Progenitor cell of endocrine pancreas (in vitro differentiated cells): ENCODE results near the gene FAM83B. TPM values are rescaled to one million over a fixed set of nuclear protein-coding genes. Genes with fewer than 3 reads are reported as not detected.

Experiments used
- DNase-seq: peaks from one replicate; pipeline ENCODE4 v3.0.0; 2021; ENCODE audit warnings: low spot score; ENCODE audit not compliant: unreplicated experiment
- H3K27ac Mint-ChIP-seq: 2 replicates; pipeline ENCODE4 v1.8.0; 2021; ENCODE audit warnings: mild to moderate bottlenecking, moderate library complexity, mixed read lengths
- H3K27me3 Mint-ChIP-seq: 2 replicates; pipeline ENCODE4 v1.8.0; 2021; ENCODE audit warnings: mixed read lengths
- H3K36me3 Mint-ChIP-seq: 2 replicates; pipeline ENCODE4 v1.8.0; 2022; ENCODE audit warnings: mixed read lengths; ENCODE audit not compliant: insufficient read depth
- H3K4me1 Mint-ChIP-seq: 2 replicates; pipeline ENCODE4 v1.8.0; 2021; ENCODE audit warnings: low read depth, mixed read lengths
- H3K4me3 Mint-ChIP-seq: 2 replicates; pipeline ENCODE4 v1.8.0; 2021; ENCODE audit warnings: low read depth, mild to moderate bottlenecking, moderate library complexity, mixed read lengths
- H3K9me3 Mint-ChIP-seq: 2 replicates; pipeline ENCODE4 v1.8.0; 2021; ENCODE audit warnings: low read depth, mixed read lengths
- CTCF ChIP-seq: fragments of 200-600 bp; sonication (generic); IDR thresholded peaks from one replicate; pipeline ENCODE4 v1.5.0; 2021; ENCODE audit warnings: antibody characterized with exemption, mild to moderate bottlenecking; ENCODE audit not compliant: unreplicated experiment
- total RNA-seq: library from RNA; stranded (reverse); gene quantifications from 2 replicates; pipeline ENCODE4 v1.2.1, GENCODE V29; 2021

The FAM83B gene
- total RNA-seq, 1 donor from 2014 or later: 17.4 TPM

- Mint-ChIP-seq H3K4me1 (peaks cover 12% of the 10 kb centered on the region), H3K36me3 (peaks cover 1% of the 10 kb centered on the region), H3K9me3 (peaks cover 3% of the 10 kb centered on the region), H3K27me3 (no peaks in the 10 kb centered on the region), H3K27ac (no peak overlapping the region), H3K4me3 (no peak overlapping the region)
- TF ChIP-seq CTCF: no peak
- no peak for DNase-seq
Observed at GRCh38 chr6:54874349-54875048, 27.9 kb downstream of the FAM83B start.

GRCh38 chr6:54875539-54875938, 29.0 kb downstream of the FAM83B start:
- no peak overlapping the region for H3K4me3 Mint-ChIP-seq
- no peak for TF ChIP-seq CTCF

GRCh38 chr6:54876365-54876764, 29.8 kb downstream of the FAM83B start:
- peaks cover 3% of the 10 kb centered on the region for H3K9me3 Mint-ChIP-seq
- peaks cover 1% of the 10 kb centered on the region for H3K36me3 Mint-ChIP-seq
- H3K4me1 Mint-ChIP-seq: peaks cover 12% of the 10 kb centered on the region
- no peaks in the 10 kb centered on the region for H3K27me3 Mint-ChIP-seq
- TF ChIP-seq CTCF: no peak
- DNase-seq: no peak
- no peak overlapping the region for H3K4me3 Mint-ChIP-seq
- no peak overlapping the region for H3K27ac Mint-ChIP-seq

More at GRCh38 chr6:54875539-54875938, 29.0 kb downstream of the FAM83B start:
- peaks cover 3% of the 10 kb centered on the region for H3K9me3 Mint-ChIP-seq
- H3K4me1 Mint-ChIP-seq: peaks cover 12% of the 10 kb centered on the region
- DNase-seq: no peak
- no peaks in the 10 kb centered on the region for H3K27me3 Mint-ChIP-seq
- peak overlapping the region; percentile 1 for H3K27ac Mint-ChIP-seq
- peaks cover 1% of the 10 kb centered on the region for H3K36me3 Mint-ChIP-seq

- H3K4me1 Mint-ChIP-seq: peaks cover 12% of the 10 kb centered on the region
- H3K4me3 Mint-ChIP-seq: no peak overlapping the region
Observed at GRCh38 chr6:54876871-54877270, 30.3 kb downstream of the FAM83B start.

GRCh38 chr6:54877713-54878317, 31.2 kb downstream of the FAM83B start:
- no peak for DNase-seq
- Mint-ChIP-seq H3K4me1 (peaks cover 12% of the 10 kb centered on the region), H3K27me3 (no peaks in the 10 kb centered on the region), H3K36me3 (peaks cover 3% of the 10 kb centered on the region), H3K27ac (no peak overlapping the region), H3K4me3 (no peak overlapping the region), H3K9me3 (peaks cover 3% of the 10 kb centered on the region)
- TF ChIP-seq CTCF: no peak

More at GRCh38 chr6:54876871-54877270, 30.3 kb downstream of the FAM83B start:
- no peak overlapping the region for H3K27ac Mint-ChIP-seq
- no peak for DNase-seq
- TF ChIP-seq CTCF: no peak
- peaks cover 3% of the 10 kb centered on the region for H3K9me3 Mint-ChIP-seq
- H3K36me3 Mint-ChIP-seq: peaks cover 1% of the 10 kb centered on the region
- no peaks in the 10 kb centered on the region for H3K27me3 Mint-ChIP-seq
